Type B pancreatic cell (in vitro differentiated cells): Measurements from ENCODE around the gene CSTF2. TPM values are rescaled to one million over a fixed set of nuclear protein-coding genes. Genes with fewer than 3 reads are reported as not detected.
"Not testable (repeated sequence)": the region's sequence is repeated elsewhere in the genome, so short reads cannot be mapped to it uniquely, and the experiment has no call there.

Source experiments
- DNase-seq: peaks from one replicate; pipeline ENCODE4 v3.0.0; 2021; ENCODE audit warnings: mixed read lengths; ENCODE audit not compliant: unreplicated experiment; ENCODE audit errors: extremely low spot score
- H3K27ac Mint-ChIP-seq: 2 replicates; pipeline ENCODE4 v1.8.0; 2021; ENCODE audit warnings: mild to moderate bottlenecking, mixed read lengths
- H3K27me3 Mint-ChIP-seq: 2 replicates; pipeline ENCODE4 v1.8.0; 2021; ENCODE audit warnings: mixed read lengths
- H3K36me3 Mint-ChIP-seq: 2 replicates; pipeline ENCODE4 v1.8.0; 2021; ENCODE audit warnings: mixed read lengths
- H3K4me1 Mint-ChIP-seq: one replicate; pipeline ENCODE4 v1.8.0; 2021; ENCODE audit warnings: mixed read lengths; ENCODE audit not compliant: unreplicated experiment
- H3K4me3 Mint-ChIP-seq: 2 replicates; pipeline ENCODE4 v1.8.0; 2021; ENCODE audit warnings: mild to moderate bottlenecking, mixed read lengths
- H3K9me3 Mint-ChIP-seq: 2 replicates; pipeline ENCODE4 v1.8.0; 2021; ENCODE audit warnings: mixed read lengths
- CTCF ChIP-seq: fragments of 200-600 bp; sonication (generic); conservative IDR thresholded peaks from 2 replicates; pipeline ENCODE4 v1.5.0; 2021; ENCODE audit warnings: antibody characterized with exemption, mild to moderate bottlenecking
- long read RNA-seq: library from polyadenylated mRNA; unstranded; transcript quantifications from one replicate; pipeline ENCODE4 v2.0.0, GENCODE V29; 2020
- total RNA-seq: library from RNA; stranded (reverse); gene quantifications from 2 replicates; pipeline ENCODE4 v1.2.1, GENCODE V29; 2021; ENCODE audit warnings: low replicate concordance

Gene CSTF2, protein sequence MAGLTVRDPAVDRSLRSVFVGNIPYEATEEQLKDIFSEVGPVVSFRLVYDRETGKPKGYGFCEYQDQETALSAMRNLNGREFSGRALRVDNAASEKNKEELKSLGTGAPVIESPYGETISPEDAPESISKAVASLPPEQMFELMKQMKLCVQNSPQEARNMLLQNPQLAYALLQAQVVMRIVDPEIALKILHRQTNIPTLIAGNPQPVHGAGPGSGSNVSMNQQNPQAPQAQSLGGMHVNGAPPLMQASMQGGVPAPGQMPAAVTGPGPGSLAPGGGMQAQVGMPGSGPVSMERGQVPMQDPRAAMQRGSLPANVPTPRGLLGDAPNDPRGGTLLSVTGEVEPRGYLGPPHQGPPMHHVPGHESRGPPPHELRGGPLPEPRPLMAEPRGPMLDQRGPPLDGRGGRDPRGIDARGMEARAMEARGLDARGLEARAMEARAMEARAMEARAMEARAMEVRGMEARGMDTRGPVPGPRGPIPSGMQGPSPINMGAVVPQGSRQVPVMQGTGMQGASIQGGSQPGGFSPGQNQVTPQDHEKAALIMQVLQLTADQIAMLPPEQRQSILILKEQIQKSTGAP
- 20.5 and 24.7 TPM in 2 replicates for total RNA-seq
- long read RNA-seq, transcript CSTF2-203 (15 exons, 2,074 nt), result minor isoform, 9 of 109 reads
- long read RNA-seq, transcript CSTF2-201 (14 exons, 1,958 nt), result major isoform, 85 of 109 reads
- long read RNA-seq, partial matches to known transcripts, result 4 of 109 reads
- long read RNA-seq, other reads (novel, unspliced or antisense), result 11 of 109 reads

DNA sequence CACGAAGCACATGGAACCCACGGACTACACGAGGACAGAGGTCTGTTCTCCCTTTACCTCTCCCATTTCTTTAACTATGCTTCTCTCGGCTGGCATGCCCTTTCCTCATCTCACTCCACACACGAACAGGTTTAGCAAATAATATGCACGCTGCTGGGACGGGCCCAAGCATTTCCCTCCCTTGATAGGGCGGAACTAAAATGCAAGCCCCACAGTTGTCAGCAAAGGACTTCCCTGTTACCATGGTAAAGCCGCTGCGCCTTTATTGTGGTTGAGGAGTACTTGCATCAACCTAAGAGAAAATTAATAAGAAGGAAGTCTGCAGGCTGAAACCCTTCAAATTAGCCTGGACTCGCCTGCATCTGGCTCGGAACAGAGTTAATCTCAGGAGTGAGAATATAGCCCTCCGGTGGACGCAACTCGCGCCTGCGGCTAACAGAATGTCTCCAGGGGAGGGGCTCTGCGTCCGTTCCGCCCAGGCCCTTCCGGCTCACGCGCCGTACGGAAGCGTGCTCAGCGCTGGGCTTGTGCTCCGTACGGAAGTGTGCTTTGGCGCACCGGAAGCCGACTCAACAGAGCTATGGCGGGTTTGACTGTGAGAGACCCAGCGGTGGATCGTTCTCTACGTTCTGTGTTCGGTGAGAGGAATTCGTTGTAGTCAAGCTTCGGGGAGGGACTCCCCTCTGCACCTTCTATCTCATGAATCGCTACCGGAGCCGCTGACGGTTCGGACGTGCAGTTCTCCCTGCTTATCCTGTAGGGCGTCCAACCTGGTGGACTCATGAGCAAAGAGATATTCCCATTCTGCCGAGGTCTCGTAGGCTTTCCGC is at the start of gene CSTF2:
TSS of gene CSTF2 (plus strand) at position 555 of the 830 bp plus-strand sequence. CDS start at position 581, 26 bp downstream.
- Mint-ChIP-seq H3K36me3 (no peaks in the 10 kb centered on the region), H3K27ac (peak within 1 kb of the TSS; percentile 86), H3K4me3 (peak within 1 kb of the TSS; percentile 88), H3K4me1 (peaks cover 5% of the 10 kb centered on the region), H3K27me3 (peaks cover 10% of the 10 kb centered on the region), H3K9me3 (peaks cover 5% of the 10 kb centered on the region)
- peak; percentile 48 for TF ChIP-seq CTCF
- peak; percentile 78 for DNase-seq

GRCh38 chrX:100796371-100796770 is 23.8 kb upstream of the CSTF2 start:
- not testable (repeated sequence) for H3K36me3 Mint-ChIP-seq, H3K9me3 Mint-ChIP-seq, H3K4me3 Mint-ChIP-seq, DNase-seq, H3K4me1 Mint-ChIP-seq, H3K27me3 Mint-ChIP-seq, H3K27ac Mint-ChIP-seq

GRCh38 chrX:100797359-100797758 is 22.8 kb upstream of the CSTF2 start:
- no peaks in the 10 kb centered on the region for H3K4me1 Mint-ChIP-seq
- H3K9me3 Mint-ChIP-seq, result no peaks in the 10 kb centered on the region
- no peak for TF ChIP-seq CTCF
- no peak overlapping the region for H3K4me3 Mint-ChIP-seq
- H3K36me3 Mint-ChIP-seq, result no peaks in the 10 kb centered on the region
- H3K27ac Mint-ChIP-seq, result no peak overlapping the region
- H3K27me3 Mint-ChIP-seq, result no peaks in the 10 kb centered on the region
- DNase-seq, result no peak

DNA sequence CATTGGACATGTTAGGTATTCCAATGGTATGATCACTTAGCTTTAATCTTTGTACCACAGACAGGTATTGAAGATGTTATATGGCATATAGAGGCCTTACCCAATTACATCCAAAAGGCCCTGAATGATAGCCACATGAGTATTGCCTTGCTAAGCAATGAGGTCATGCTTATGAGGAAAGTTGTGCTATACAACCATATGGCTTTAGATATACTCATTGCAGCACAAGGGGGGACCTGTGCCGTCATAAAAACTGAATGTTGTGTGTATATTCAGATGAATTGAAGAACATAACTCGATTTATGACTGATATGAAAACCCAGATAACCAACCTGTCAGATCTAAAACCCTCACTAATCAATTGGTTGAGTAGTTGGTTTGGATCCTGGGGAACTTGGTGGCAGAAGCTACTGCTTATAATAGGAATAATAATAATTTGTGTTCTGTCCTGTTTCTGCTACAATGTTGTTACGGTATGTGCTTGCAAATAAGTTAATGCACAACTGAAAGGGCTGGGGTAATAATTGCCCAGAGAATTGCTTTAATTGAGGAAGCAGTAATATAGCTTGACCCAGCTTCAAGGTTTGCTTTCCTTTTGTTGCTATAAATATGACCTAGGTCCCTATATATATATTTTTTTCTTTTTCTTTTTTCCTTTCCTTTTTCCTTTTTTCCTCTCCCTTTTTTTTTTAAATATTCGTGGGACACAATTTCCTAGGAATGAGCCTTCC is 21.5 kb upstream of the CSTF2 start:
- no peak overlapping the region for H3K27ac Mint-ChIP-seq
- H3K4me3 Mint-ChIP-seq, result no peak overlapping the region
- no peaks in the 10 kb centered on the region for H3K36me3 Mint-ChIP-seq
- no peak for TF ChIP-seq CTCF
- H3K27me3 Mint-ChIP-seq, result peaks cover 3% of the 10 kb centered on the region
- DNase-seq, result no peak
- no peaks in the 10 kb centered on the region for H3K4me1 Mint-ChIP-seq
- H3K9me3 Mint-ChIP-seq, result no peaks in the 10 kb centered on the region

GRCh38 chrX:100802843-100803242 is 17.3 kb upstream of the CSTF2 start:
- H3K4me3 Mint-ChIP-seq, result no peak overlapping the region
- H3K9me3 Mint-ChIP-seq, result peaks cover 5% of the 10 kb centered on the region
- H3K36me3 Mint-ChIP-seq, result no peaks in the 10 kb centered on the region
- no peak for DNase-seq
- no peak overlapping the region for H3K27ac Mint-ChIP-seq
- no peak for TF ChIP-seq CTCF
- no peaks in the 10 kb centered on the region for H3K4me1 Mint-ChIP-seq
- peaks cover 3% of the 10 kb centered on the region for H3K27me3 Mint-ChIP-seq
